ENCODE measurements around the gene GRIP1.

Gene GRIP1

GRCh38 chr12:66312189-66312588 lies 366.7 kb downstream of the GRIP1 start:
- no peak for DNase-seq

- no peak for DNase-seq
These were observed 369.3 kb downstream of the GRIP1 start for GRCh38 chr12:66309606-66310005.

- no peak for DNase-seq
These were observed 374.5 kb downstream of the GRIP1 start for GRCh38 chr12:66304296-66304900.

GRCh38 chr12:66303316-66303804 lies 375.5 kb downstream of the GRIP1 start:
- DNase-seq: peak; percentile 13

GRCh38 chr12:66302827-66303169 lies 376.1 kb downstream of the GRIP1 start:
- no peak for DNase-seq

GRCh38 chr12:66301944-66302826 lies 376.7 kb downstream of the GRIP1 start, which contains the start of gene HELB:
HELB (plus strand) TSS chr12:66302493; CDS start chr12:66302604, 111 bp downstream.
- peak; percentile 100 for DNase-seq

GRCh38 chr12:66297923-66298322 lies 381.0 kb downstream of the GRIP1 start:
- DNase-seq: no peak
